HG03025 (cell line): ENCODE results near the gene GRAMD2A.
A peak's percentile ranks its signal among the peaks of the same experiment; 100 is the strongest.

Source experiments
- ATAC-seq: cut with Tn5 transposase; IDR thresholded peaks from one replicate; pipeline ENCODE4 v1.9.1; 2021; ENCODE audit warnings: mild to moderate bottlenecking, moderate library complexity; ENCODE audit not compliant: unreplicated experiment, low FRiP score

Gene GRAMD2A

GRCh38 chr15:72220687-72221086, 23.1 kb upstream of the GRAMD2A start:
- no peak for ATAC-seq

DNA sequence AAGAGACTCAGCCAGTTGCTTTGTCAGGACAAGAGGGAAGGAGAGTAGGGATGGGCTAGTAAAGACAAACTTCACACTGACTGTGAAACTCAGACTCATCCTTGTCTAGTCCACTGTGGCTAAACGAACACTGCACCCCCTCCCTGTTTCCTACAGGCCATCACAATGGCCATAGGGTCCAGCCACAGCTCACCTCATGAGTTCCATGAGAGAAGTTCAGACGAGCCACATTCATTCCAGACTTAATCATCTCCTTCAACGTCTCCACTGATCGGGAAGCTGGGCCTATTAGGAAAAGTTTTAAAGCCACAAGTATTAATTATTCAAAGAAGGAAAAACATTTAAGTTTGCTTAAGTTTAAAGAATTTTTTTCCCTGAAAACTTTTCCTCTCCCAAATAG, 19.6 kb upstream of the GRAMD2A start:
- no peak for ATAC-seq

DNA sequence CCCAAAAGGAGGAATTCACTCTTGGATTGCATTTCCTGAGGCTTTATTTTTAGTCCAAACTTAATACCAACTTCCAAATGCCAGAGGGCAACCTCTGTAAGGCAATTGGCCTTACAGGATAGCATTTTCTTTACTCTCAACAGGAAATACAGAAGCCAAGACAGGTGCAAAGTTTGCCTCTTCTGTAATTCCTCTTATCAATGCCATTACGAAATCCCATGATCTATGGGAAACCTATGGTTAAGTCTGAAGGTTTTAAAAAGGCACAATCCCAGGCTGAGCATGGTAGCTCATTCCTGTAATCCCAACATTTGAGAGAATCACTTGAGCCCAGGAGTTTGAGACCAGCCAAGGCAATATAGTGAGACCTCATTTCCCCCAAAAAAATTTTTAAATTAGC, 18.5 kb upstream of the GRAMD2A start:
- ATAC-seq: no peak

GRCh38 chr15:72207558-72208085, 10.0 kb upstream of the GRAMD2A start:
- ATAC-seq: no peak

DNA sequence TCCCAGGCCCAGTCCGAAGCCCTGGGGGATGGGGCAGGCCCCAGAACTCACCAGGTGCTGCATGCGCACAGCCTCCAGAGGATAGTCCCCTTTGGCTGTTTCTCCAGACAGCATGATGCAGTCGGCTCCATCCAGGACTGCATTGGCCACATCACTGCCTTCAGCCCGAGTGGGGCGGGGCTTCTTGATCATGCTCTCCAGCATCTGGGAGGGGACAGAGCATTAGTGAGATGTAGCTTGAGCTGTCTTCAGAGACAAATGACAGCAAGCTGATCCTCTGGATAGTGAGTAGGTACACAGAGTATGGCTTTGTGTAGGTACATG, 9.1 kb upstream of the GRAMD2A start:
- no peak for ATAC-seq

DNA sequence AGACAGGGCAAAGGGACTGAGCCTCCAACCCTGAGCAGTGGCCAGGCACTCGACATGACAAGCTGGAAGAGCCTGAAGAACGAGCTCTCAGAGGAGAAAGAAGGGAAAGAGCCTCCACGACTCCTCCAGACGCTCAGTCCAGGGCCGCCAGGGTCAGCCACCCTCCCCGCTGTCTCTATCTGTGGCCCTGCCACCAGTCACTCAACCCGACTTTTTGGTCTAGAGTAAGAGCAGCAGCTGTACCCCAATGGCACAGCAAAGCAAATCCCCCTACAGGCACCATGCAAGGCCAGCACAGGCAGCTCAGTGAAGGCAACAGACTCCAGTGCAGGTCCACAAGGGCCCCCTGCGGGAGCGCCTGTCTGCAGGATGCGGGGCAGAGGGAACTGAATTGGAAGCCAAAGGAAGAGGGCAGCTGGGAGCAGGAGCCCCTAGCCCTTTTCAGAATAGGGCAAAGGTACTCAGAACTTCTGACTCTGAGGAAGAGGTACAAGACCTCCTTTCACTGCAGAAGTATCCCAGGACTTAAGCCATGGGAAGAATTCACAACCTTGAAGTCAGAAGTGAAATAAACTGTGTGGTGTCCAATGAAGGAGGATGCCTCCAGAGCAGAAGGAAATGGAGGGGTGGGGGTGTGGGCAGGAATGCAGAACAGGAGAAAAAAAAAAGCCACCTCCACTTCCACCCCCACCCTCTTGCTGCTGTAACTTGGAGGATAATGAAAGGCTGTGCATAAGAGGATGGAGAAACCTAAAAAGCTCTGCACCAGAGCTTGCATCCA, 8.5 kb upstream of the GRAMD2A start:
- no peak for ATAC-seq

GRCh38 chr15:72205273-72205672, 7.7 kb upstream of the GRAMD2A start:
- ATAC-seq: no peak

GRCh38 chr15:72203507-72203837, 5.9 kb upstream of the GRAMD2A start:
- no peak for ATAC-seq

DNA sequence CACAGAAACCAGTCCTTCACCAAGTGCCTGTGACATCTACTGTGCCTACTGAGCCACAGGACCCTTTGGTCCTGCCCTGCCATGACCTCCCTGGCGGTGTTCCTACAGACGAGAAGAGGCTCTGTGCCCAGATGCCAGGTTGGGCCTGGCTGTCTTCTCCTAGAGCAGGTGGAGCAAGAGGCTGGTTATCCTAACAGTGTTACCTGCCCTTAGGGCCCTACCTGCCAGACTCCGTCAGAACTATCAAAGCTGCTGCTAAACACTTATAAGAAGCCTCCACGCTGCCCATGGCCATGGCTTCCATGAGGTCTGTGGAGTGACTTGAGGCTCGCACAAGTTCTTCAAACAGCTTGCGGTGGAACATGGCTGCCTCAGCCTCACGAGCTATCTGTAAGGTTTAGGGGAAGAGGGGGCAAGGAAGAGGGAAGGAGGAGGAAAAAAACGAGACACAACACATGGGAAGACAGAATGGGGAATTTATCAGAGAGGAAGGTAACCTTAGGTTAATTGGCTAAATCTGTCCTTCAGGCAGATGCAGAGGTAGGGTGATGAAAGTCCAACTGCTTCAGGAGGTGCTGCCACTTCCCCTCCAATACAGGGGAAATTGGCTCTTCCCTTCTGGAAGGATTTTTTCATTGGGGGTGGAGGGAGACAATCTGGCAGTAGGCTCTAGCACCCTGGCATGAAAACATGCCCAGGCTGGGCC, 5.4 kb upstream of the GRAMD2A start:
- no peak for ATAC-seq

GRCh38 chr15:72202302-72202701, 4.7 kb upstream of the GRAMD2A start:
- ATAC-seq: no peak

DNA sequence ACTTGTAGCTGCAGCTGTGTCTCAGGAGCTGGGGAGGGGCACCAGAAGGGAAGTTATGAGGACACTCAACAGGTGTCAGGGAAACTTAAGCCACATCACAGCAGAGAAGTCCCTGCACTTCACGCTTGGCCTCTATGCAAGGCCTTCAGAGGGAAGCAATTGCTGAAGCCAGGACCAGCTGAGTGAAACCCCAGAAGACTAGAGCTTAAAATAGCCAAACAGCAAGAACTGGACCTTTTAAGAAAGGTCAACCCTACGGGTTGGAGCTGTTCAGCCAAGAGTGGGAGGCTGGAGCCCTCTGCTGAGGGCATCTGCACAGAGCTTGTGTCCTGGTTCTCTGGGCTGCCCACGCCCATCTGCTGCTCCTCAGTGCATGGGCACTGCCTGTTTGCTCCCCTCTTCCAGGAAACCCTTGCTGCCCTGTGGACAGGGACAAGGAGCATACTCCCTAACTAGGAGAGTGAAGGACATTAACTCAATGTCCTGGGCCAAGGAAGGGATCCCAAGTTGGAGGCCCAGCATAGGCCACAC, 3.9 kb upstream of the GRAMD2A start:
- no peak for ATAC-seq

DNA sequence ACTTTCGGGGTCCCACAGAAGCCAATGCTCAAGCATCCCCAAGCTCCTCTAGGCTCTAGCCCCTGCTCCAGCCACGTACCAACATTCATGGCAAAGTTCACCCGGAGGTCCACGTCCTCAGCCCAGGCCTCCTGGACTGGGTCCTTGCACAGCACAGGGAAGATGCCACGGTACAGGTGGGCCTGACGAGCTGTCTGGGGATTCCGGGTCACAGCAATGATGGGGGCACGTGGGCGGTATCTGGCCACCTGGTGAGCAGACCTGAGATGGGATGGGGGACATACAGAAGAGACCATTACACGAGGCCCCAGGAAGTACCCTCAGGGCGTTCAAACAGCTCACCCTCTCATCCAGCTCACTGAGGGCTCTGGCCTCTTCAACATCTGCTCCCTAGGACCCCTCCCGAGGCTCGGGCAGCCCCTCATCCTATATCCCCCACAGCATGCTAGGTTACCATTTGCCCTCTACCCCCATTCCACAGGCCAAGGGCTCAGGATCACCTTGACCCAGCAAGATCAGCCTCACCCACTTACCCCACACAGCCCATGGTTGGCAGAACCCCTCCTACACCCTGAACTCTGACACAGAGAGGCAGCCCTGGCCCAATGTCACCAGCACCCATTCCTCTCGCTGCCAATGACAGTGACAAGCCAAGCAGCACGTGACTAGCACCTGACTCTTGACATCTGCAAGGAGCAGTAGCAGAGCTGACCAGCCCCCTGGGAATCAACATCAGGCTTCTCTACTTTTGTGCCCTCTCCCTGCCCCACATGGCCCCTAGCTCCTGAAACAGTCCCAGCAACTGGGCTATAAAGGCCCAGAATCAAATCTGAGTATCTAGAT, 3.0 kb upstream of the GRAMD2A start:
- ATAC-seq: no peak

DNA sequence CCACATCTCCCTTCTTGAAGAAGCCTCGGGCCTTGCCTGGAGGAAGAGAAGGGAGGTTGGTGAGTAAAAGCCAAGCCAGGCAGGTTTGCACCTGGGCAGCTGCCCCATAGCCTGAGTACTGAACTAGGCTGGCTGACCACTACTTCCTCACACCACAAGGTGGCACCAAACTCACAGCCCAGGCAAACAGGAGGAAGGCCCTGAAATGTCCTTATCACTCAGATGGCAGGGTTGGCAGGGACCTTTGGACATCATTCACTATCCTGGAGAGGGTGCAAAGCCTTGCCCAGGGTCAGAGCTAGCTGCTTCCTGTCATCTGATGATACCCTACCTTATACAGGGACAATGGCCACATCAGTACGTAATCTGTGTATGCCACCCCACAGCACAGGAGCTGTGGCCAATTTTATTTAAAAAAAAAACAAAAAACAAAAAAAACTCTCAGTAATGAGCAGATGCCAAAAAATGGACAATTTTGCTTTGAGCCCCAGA, 2.2 kb upstream of the GRAMD2A start:
- peak; percentile 51 for ATAC-seq

- no peak for ATAC-seq
Observed at GRCh38 chr15:72199205-72199515, 1.6 kb upstream of the GRAMD2A start.

- ATAC-seq: no peak
Observed at GRCh38 chr15:72198356-72199204, 993 bp upstream of the GRAMD2A start.

GRCh38 chr15:72197041-72197459, 537 bp downstream of the GRAMD2A start:
- no peak for ATAC-seq

GRCh38 chr15:72196409-72197040, 1.1 kb downstream of the GRAMD2A start:
- no peak for ATAC-seq

DNA sequence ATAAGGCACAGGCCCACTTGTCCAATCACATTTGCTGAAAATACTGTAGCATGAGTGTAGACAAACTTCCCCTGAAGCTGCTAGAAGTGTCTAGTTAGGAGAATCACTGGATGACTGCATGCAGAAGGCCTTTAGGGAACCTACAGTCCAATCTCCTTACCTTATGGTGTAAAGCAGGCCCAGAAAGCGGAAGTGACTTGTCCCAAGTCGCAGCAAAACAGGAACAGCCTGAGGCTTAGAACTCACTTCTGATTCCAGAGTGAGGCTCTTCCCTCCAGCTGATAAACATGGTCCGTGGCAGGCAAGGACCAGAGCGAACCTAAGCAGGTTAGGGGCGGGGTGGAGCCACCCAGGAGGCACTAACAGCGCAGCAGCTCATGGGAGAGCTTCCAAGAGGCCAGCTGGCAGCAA, 2.5 kb downstream of the GRAMD2A start:
- no peak for ATAC-seq

GRCh38 chr15:72193836-72194396, 3.7 kb downstream of the GRAMD2A start:
- no peak for ATAC-seq
